GM12878 (cell line): ENCODE results near the gene VASP. TPM values are rescaled to one million over a fixed set of nuclear protein-coding genes. Genes with fewer than 3 reads are reported as not detected.

ENCODE experiments used
- BHLHE40 ChIP-seq, 2 experiments: fragments of 450-650 bp in 1 of 2; IDR thresholded peaks; 2 replicates each; pipeline ENCODE4 v1.6.1; 2011 to 2017; ENCODE audit warnings: low read depth in 2 of 2, borderline replicate concordance in 1 of 2, improper control_type of control experiment in 1 of 2, low read length in 1 of 2, mild to moderate bottlenecking in 1 of 2
- E2F4 ChIP-seq: IDR thresholded peaks from 2 replicates; pipeline ENCODE4 v1.6.1; 2012; ENCODE audit warnings: low read depth, low read length, improper control_type of control experiment
- IKZF2 ChIP-seq, 2 experiments: fragments of 450-650 bp; IDR thresholded peaks; 2 replicates each; pipeline ENCODE4 v1.6.1; 2017; ENCODE audit warnings: mild to moderate bottlenecking in 2 of 2, moderate library complexity in 2 of 2
- IRF5 ChIP-seq: fragments of 450-650 bp; IDR thresholded peaks from 2 replicates; pipeline ENCODE4 v1.6.1; 2017; ENCODE audit warnings: borderline replicate concordance
- MTA3 ChIP-seq: IDR thresholded peaks from 2 replicates; pipeline ENCODE4 v1.6.1; 2012; ENCODE audit warnings: low read length, inconsistent platforms, borderline replicate concordance
- NRF1 ChIP-seq: conservative IDR thresholded peaks from 2 replicates; pipeline ENCODE4 v1.6.1; 2011; ENCODE audit warnings: mild to moderate bottlenecking, low read depth, low read length, improper control_type of control experiment
- PAX8 ChIP-seq: fragments of 450-650 bp; IDR thresholded peaks from 2 replicates; pipeline ENCODE4 v1.6.1; 2017; ENCODE audit warnings: mild to moderate bottlenecking, moderate library complexity
- RAD21 ChIP-seq: IDR thresholded peaks from 2 replicates; pipeline ENCODE4 v1.6.1; 2011; ENCODE audit warnings: mild to moderate bottlenecking, low read depth, low read length, moderate library complexity; ENCODE audit not compliant: insufficient read depth
- SUPT20H ChIP-seq: IDR thresholded peaks from 2 replicates; pipeline ENCODE4 v1.6.1; 2011; ENCODE audit warnings: low read depth, mild to moderate bottlenecking, low read length, moderate library complexity, borderline replicate concordance; ENCODE audit not compliant: control insufficient read depth
- YBX1 ChIP-seq: fragments of 450-650 bp; IDR thresholded peaks from 2 replicates; pipeline ENCODE4 v1.6.1; 2016; ENCODE audit warnings: antibody characterized with exemption
- polyA plus RNA-seq, 11 experiments: library from polyadenylated mRNA; depleted of rRNA in 4 of 11; unstranded in 6 of 11; stranded (reverse) in 5 of 11; fragments of >200 nt; fragmentation: Nextera tagmentation in 4 of 11; fragmentation: Illumina TruSeq in 1 of 11; extraction: Ambion mirVana in 4 of 11; extraction: Trizol in 1 of 11; gene quantifications; 1 replicate in 1 of 11; 2 replicates in 10 of 11; pipeline versions ENCODE4 v1.2.1 to v1.2.3, GENCODE V29; 2011 to 2016; ENCODE audit warnings: inconsistent platforms in 2 of 11, missing spikeins in 2 of 11, low read depth in 1 of 11
- total RNA-seq, 4 experiments: library from RNA; depleted of rRNA in 3 of 4; stranded (reverse); fragments of >200 nt in 3 of 4; fragmentation: Illumina TruSeq in 1 of 4; extraction: Trizol in 1 of 4; gene quantifications; 2 replicates each; pipeline versions ENCODE4 v1.2.1 to v1.2.3, GENCODE V29; 2013 to 2021
- TF ChIP-seq, protein P1 (sequence below): IDR thresholded peaks from 2 replicates; pipeline ENCODE4 v1.6.1; 2012; ENCODE audit warnings: low read depth, low read length, improper control_type of control experiment

VASP gene
- total and polyA plus RNA-seq, 10 of the 15 experiments (the other 5 are each of a cell fraction or from before 2014, with no cell fraction given): 19.5 to 298 (median 84.8) TPM

DNA sequence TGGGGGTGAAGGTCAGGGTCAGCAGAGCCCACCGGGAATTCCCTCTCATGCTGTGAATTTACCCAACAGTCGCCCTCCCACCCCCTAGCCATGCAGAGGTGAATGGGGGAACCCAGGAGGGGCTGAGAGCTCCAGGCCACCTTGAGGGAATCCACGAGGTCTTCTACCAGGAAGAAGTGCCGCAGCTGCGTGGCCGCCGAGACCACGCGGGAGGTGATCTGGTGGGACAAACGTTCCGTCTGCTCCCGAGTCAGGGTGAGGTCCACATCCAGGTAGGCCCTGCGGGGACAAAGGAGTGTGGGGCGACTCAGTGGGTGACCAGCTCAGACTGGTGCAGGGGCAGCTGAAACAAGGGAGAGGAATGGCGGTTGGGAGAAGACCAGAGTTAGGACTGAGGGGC is 18.6 kb upstream of the VASP start (continued):
- TF ChIP-seq SUPT20H: no peak
- TF ChIP-seq IRF5: no peak
- TF ChIP-seq RAD21: no peak
- TF ChIP-seq MTA3: no peak
- no peak for TF ChIP-seq E2F4
- no peak for TF ChIP-seq YBX1
- TF ChIP-seq PAX8: no peak
- TF ChIP-seq NRF1: no peak
- TF ChIP-seq, protein P1, sequence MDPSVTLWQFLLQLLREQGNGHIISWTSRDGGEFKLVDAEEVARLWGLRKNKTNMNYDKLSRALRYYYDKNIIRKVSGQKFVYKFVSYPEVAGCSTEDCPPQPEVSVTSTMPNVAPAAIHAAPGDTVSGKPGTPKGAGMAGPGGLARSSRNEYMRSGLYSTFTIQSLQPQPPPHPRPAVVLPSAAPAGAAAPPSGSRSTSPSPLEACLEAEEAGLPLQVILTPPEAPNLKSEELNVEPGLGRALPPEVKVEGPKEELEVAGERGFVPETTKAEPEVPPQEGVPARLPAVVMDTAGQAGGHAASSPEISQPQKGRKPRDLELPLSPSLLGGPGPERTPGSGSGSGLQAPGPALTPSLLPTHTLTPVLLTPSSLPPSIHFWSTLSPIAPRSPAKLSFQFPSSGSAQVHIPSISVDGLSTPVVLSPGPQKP: no peak
- no peak for TF ChIP-seq BHLHE40 (IDR thresholded peaks at IDR 0.05; ENCODE audit: borderline replicate concordance in 1 of 2, low read depth in 2 of 2, low read length in 1 of 2)
- no peak for TF ChIP-seq IKZF2 (IDR thresholded peaks at IDR 0.05)
